A673 (cell line): ENCODE results near the gene UBE2D1. TPM values are rescaled to one million over a fixed set of nuclear protein-coding genes. Genes with fewer than 3 reads are reported as not detected.

Source experiments
- BruUV-seq: library from RNA; stranded (reverse); fragments of 400-500 nt; replicated peaks from 2 replicates; lab custom pipeline; 2021; lab: Mats Ljungman, UMichigan
- CTCF ChIA-PET: fragments of 300-600 bp; sonication (Branson Sonifier 250); formaldehyde crosslinking; loops from one replicate; lab custom pipeline; 2022; ENCODE audit warnings: antibody characterized with exemption; lab: Charles Lee
- POLR2A ChIA-PET: fragments of 300-600 bp; sonication (Branson Sonifier 250); formaldehyde crosslinking; loops from one replicate; lab custom pipeline; 2022; ENCODE audit warnings: antibody characterized with exemption; ENCODE audit not compliant: low non-redundant PET; lab: Charles Lee
- DNase-seq: peaks from one replicate; pipeline ENCODE4 v3.0.0-alpha.2; 2015; ENCODE audit warnings: low spot score
- H3K27ac ChIP-seq: fragments of 200-600 bp; sonication (generic); 2 replicates; pipeline ENCODE4 v1.5.1; 2016; ENCODE audit warnings: mixed run types, low read depth, mild to moderate bottlenecking, mixed read lengths, antibody characterized with exemption, low read length; ENCODE audit not compliant: poor library complexity, severe bottlenecking
- H3K27me3 ChIP-seq: fragments of 200-600 bp; sonication (generic); replicated peaks from 2 replicates; pipeline ENCODE4 v1.6.1; 2017; ENCODE audit warnings: mixed run types, low read depth, mild to moderate bottlenecking, mixed read lengths, antibody characterized with exemption, low read length; ENCODE audit not compliant: insufficient read depth, poor library complexity
- H3K36me3 ChIP-seq: fragments of 200-600 bp; sonication (generic); 2 replicates; pipeline ENCODE4 v1.6.1; 2016; ENCODE audit warnings: mixed run types, mild to moderate bottlenecking, mixed read lengths, antibody characterized with exemption, low read length; ENCODE audit not compliant: insufficient read depth, poor library complexity, severe bottlenecking
- H3K4me1 ChIP-seq: fragments of 200-600 bp; sonication (generic); 2 replicates; pipeline ENCODE4 v1.6.1; 2017; ENCODE audit warnings: mixed run types, mild to moderate bottlenecking, mixed read lengths, antibody characterized with exemption, low read length; ENCODE audit not compliant: insufficient read depth, poor library complexity, severe bottlenecking
- H3K4me3 ChIP-seq: fragments of 200-600 bp; sonication (generic); 2 replicates; pipeline ENCODE4 v1.5.1; 2016; ENCODE audit warnings: low read depth, mixed run types, mild to moderate bottlenecking, mixed read lengths, low read length; ENCODE audit not compliant: poor library complexity, severe bottlenecking
- H3K9me3 ChIP-seq: fragments of 200-600 bp; sonication (generic); 2 replicates; pipeline ENCODE4 v1.6.1; 2016; ENCODE audit warnings: mixed run types, low read depth, mild to moderate bottlenecking, mixed read lengths, antibody characterized with exemption, low read length; ENCODE audit not compliant: poor library complexity, severe bottlenecking
- EZH2 ChIP-seq: fragments of 200-600 bp; sonication (generic); IDR thresholded peaks from 2 replicates; pipeline ENCODE4 v1.6.1; 2017; ENCODE audit warnings: borderline replicate concordance, low read depth, mild to moderate bottlenecking, mixed read lengths, antibody characterized with exemption, low read length; ENCODE audit not compliant: poor library complexity, severe bottlenecking
- intact Hi-C: fragments of 100-400 bp; cut with micrococcal nuclease; formaldehyde crosslinking; loops from one replicate; pipeline ENCODE4 v1.10.0; 2022; ENCODE audit not compliant: unreplicated experiment
- total RNA-seq: library from RNA; stranded (reverse); gene quantifications from 2 replicates; pipeline ENCODE4 v1.2.3, GENCODE V29; 2021
- TF ChIP-seq, protein P1 (sequence below): fragments of 300-800, 200-600 bp; sonication (generic); conservative IDR thresholded peaks from 2 replicates; pipeline ENCODE4 v1.5.1; 2017; ENCODE audit warnings: low read depth, mild to moderate bottlenecking, antibody characterized with exemption, low read length, moderate library complexity, mixed read lengths

The UBE2D1 gene
- total RNA-seq, 1 experiment from 2014 or later = 16.9 TPM

DNA sequence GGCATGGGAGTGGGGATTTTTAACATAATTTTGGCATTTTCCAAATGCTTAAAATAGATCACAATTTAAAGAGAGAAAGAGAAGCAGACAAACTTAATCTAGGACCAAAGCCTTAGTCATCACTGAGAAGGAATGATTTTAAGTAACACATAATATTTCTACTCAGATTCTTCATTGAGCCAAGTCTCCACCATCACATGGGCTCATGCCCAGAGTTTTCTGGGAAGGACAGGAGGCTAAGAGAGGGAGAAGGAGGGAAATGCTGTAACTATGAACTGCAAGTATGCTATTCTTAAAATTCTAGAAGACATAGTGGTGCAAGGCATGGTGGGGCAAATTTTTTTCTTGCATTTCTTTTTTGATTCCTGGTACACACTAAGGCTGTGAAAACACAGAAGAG lies 23.8 kb upstream of the UBE2D1 start:
- Histone ChIP-seq H3K27me3 (peaks cover 27% of the 10 kb centered on the region), H3K9me3 (no peaks in the 10 kb centered on the region), H3K4me3 (no peak overlapping the region), H3K27ac (no peak overlapping the region), H3K4me1 (no peaks in the 10 kb centered on the region), H3K36me3 (no peaks in the 10 kb centered on the region)
- no peak for TF ChIP-seq EZH2
- TF ChIP-seq, protein P1, sequence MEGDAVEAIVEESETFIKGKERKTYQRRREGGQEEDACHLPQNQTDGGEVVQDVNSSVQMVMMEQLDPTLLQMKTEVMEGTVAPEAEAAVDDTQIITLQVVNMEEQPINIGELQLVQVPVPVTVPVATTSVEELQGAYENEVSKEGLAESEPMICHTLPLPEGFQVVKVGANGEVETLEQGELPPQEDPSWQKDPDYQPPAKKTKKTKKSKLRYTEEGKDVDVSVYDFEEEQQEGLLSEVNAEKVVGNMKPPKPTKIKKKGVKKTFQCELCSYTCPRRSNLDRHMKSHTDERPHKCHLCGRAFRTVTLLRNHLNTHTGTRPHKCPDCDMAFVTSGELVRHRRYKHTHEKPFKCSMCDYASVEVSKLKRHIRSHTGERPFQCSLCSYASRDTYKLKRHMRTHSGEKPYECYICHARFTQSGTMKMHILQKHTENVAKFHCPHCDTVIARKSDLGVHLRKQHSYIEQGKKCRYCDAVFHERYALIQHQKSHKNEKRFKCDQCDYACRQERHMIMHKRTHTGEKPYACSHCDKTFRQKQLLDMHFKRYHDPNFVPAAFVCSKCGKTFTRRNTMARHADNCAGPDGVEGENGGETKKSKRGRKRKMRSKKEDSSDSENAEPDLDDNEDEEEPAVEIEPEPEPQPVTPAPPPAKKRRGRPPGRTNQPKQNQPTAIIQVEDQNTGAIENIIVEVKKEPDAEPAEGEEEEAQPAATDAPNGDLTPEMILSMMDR = no peak
- DNase-seq = no peak
- ChIA-PET POLR2A (no interaction called here), CTCF (no interaction called here)
- intact Hi-C loops = no loop called here
- no TSS peak for BruUV-seq

- POLR2A ChIA-PET = no interaction called here
- H3K27ac ChIP-seq = no peak overlapping the region
- H3K27me3 ChIP-seq = no peaks in the 10 kb centered on the region
- no peaks in the 10 kb centered on the region for H3K9me3 ChIP-seq
- H3K4me3 ChIP-seq = no peak overlapping the region
- H3K36me3 ChIP-seq = no peaks in the 10 kb centered on the region
- intact Hi-C loops = no loop called here
- DNase-seq = no peak
- CTCF ChIA-PET = no interaction called here
- no TSS peak for BruUV-seq
- no peaks in the 10 kb centered on the region for H3K4me1 ChIP-seq
- TF ChIP-seq EZH2 = no peak
- TF ChIP-seq, protein P1 = no peak
These were observed 17.9 kb upstream of the UBE2D1 start for GRCh38 chr10:58316874-58317273.

DNA sequence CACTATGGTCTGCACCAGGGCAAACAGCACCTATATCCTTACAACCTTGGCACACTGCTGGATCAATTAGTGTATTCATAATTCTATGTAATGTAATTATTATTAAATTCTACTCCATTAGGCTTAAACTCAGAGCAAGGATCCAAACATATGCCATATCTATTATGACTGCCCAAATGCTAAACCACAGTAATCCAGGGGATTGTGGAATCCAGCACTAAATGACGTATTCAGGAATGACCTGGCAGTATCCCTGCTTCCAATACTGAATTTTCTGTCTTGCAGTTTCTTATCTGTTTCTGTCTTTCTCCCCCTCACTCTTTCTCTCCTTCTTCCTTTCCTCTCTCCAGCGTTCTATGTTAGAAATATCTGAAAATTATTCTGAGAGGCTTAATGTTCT lies 16.5 kb upstream of the UBE2D1 start:
- no peaks in the 10 kb centered on the region for H3K4me1 ChIP-seq
- H3K27me3 ChIP-seq = no peaks in the 10 kb centered on the region
- H3K4me3 ChIP-seq = no peak overlapping the region
- H3K27ac ChIP-seq = no peak overlapping the region
- intact Hi-C loops = no loop called here
- no TSS peak for BruUV-seq
- POLR2A ChIA-PET = no interaction called here
- no peak for DNase-seq
- no peaks in the 10 kb centered on the region for H3K9me3 ChIP-seq
- CTCF ChIA-PET = no interaction called here
- H3K36me3 ChIP-seq = no peaks in the 10 kb centered on the region
- TF ChIP-seq EZH2 = no peak
- TF ChIP-seq, protein P1 = no peak
